ENCODE results near the gene ATP10D. TPM values are rescaled to one million over a fixed set of nuclear protein-coding genes. Genes with fewer than 3 reads are reported as not detected.

The ATP10D gene
- total and polyA plus RNA-seq, 2 donors (not counting 3 experiments of a cell fraction or from before 2014, with no cell fraction given): 34.1 to 40.2 TPM

DNA sequence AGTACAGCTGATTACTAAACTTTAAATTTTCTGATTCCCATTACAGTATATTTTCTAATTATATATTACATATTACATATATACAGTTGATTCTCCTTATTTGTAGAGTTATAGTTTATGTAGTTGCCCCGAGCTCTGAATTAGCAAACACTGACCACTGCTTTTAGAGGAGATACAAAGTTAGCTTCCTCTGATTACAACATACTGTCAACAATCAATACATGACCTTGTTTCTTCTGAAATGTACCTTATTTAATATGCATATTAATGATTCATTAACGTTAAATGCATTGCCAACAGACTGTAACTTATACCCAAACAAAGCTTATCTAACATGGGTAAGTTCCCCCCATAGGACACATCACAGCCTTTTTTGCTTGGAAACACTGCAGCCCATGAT is 81.5 kb downstream of the ATP10D start:
- Histone ChIP-seq H3K9me1 (replicated peaks; ENCODE audit: control insufficient read depth, extremely low read depth, insufficient read depth, low read length) (no peaks in the 10 kb centered on the region), H3K27me3 (ENCODE audit: control insufficient read depth in 2 of 2, insufficient read depth in 2 of 2, low read length in 2 of 2) (no peaks in the 10 kb centered on the region), H3K4me2 (ENCODE audit: insufficient read depth, low read length) (no peak overlapping the region), H3K79me2 (ENCODE audit: control insufficient read depth, insufficient read depth, low read length) (no peaks in the 10 kb centered on the region), H3K9me3 (replicated peaks; ENCODE audit: control insufficient read depth, insufficient read depth, low read length) (no peaks in the 10 kb centered on the region), H3K4me1 (ENCODE audit: control insufficient read depth, extremely low read depth, insufficient read depth, low read length) (peaks cover 2% of the 10 kb centered on the region), H3K4me3 (replicated peaks in 1 of 3; ENCODE audit: insufficient read depth in 1 of 3, low read depth in 1 of 3, low read length in 3 of 3) (no peak overlapping the region), H4K20me1 (replicated peaks; ENCODE audit: control insufficient read depth, extremely low read depth, insufficient read depth, low read length) (no peaks in the 10 kb centered on the region), H3K9ac (replicated peaks; ENCODE audit: extremely low read depth, insufficient read depth, low read length) (no peak overlapping the region), H2AFZ (ENCODE audit: low read depth, low read length) (no peak overlapping the region), H3K27ac (ENCODE audit: insufficient read depth, low read depth, low read length) (no peak overlapping the region), H3K36me3 (ENCODE audit: control insufficient read depth in 2 of 2, extremely low read depth in 1 of 2, insufficient read depth in 2 of 2, low read length in 2 of 2) (peaks cover 0 to 3% of the 10 kb centered on the region in 2 experiments)
- dilution Hi-C loops (cut with MboI; ENCODE audit: extremely low pct_ligation_motif_present, low sequenced_read_pairs): no loop called here
- DNase-seq (ENCODE audit: low read depth, low spot score) (no peak), FAIRE-seq (no peak)
- intact Hi-C loops (cut with micrococcal nuclease): loop anchor here (10.0 kb wide), 1 partner anchor 268 kb away; the partner anchor contains the start of gene CORIN
- BruUV-seq (replicated peaks): no TSS peak
- no peak for TF ChIP-seq GATA2 (IDR thresholded peaks at IDR 0.05; ENCODE audit: insufficient read depth, insufficient read length, low read depth, low read length)
- no peak for TF ChIP-seq POLR2A (IDR thresholded peaks at IDR 0.05; ENCODE audit: low read depth, low read length)
- POLR2A ChIA-PET: no interaction called here
- CTCF ChIA-PET: interaction anchor here (1.1 to 3.3 kb wide), 7 partner anchors 11 to 444 kb away, joined by 3 to 11 read pairs (median 5); partner anchors contain the start of genes ATP10D and COMMD8

DNA sequence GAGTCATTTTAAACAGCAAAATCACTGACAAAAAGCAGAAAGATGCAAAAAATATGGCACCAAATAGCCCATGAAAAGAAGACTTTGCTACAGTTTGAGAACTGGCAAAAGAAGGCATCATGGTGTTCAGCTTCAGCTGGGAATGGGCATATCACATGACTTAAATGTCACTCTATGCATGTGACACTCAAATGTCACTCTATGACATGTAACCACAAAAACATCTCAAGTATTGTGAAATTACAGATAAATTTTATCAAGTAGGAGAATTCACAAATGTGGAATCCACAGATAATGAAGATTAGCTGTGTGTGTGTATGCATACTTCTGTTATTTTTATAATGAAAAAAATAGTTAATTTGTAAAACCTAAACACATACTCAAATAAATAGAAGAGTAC is 81.9 kb downstream of the ATP10D start:
- Histone ChIP-seq H3K4me1 (ENCODE audit: control insufficient read depth, extremely low read depth, insufficient read depth, low read length) (peaks cover 2% of the 10 kb centered on the region), H3K4me3 (replicated peaks in 1 of 3; ENCODE audit: insufficient read depth in 1 of 3, low read depth in 1 of 3, low read length in 3 of 3) (no peak overlapping the region), H3K27ac (ENCODE audit: insufficient read depth, low read depth, low read length) (no peak overlapping the region), H4K20me1 (replicated peaks; ENCODE audit: control insufficient read depth, extremely low read depth, insufficient read depth, low read length) (no peaks in the 10 kb centered on the region), H3K79me2 (ENCODE audit: control insufficient read depth, insufficient read depth, low read length) (no peaks in the 10 kb centered on the region), H3K36me3 (ENCODE audit: control insufficient read depth in 2 of 2, extremely low read depth in 1 of 2, insufficient read depth in 2 of 2, low read length in 2 of 2) (peaks cover 0 to 3% of the 10 kb centered on the region in 2 experiments), H2AFZ (ENCODE audit: low read depth, low read length) (no peak overlapping the region), H3K27me3 (ENCODE audit: control insufficient read depth in 2 of 2, insufficient read depth in 2 of 2, low read length in 2 of 2) (no peaks in the 10 kb centered on the region), H3K4me2 (ENCODE audit: insufficient read depth, low read length) (no peak overlapping the region), H3K9me3 (replicated peaks; ENCODE audit: control insufficient read depth, insufficient read depth, low read length) (no peaks in the 10 kb centered on the region), H3K9ac (replicated peaks; ENCODE audit: extremely low read depth, insufficient read depth, low read length) (no peak overlapping the region), H3K9me1 (replicated peaks; ENCODE audit: control insufficient read depth, extremely low read depth, insufficient read depth, low read length) (no peaks in the 10 kb centered on the region)
- BruUV-seq (replicated peaks): no TSS peak
- dilution Hi-C loops (cut with MboI; ENCODE audit: extremely low pct_ligation_motif_present, low sequenced_read_pairs): no loop called here
- ChIA-PET POLR2A (no interaction called here), CTCF (interaction anchor here (1.1 to 3.3 kb wide), 7 partner anchors 11 to 444 kb away, joined by 3 to 11 read pairs (median 5); partner anchors contain the start of genes ATP10D and COMMD8)
- intact Hi-C loops (cut with micrococcal nuclease): loop anchor here (10.0 kb wide), 1 partner anchor 268 kb away; the partner anchor contains the start of gene CORIN
- DNase-seq (ENCODE audit: low read depth, low spot score) (no peak), FAIRE-seq (no peak)
- TF ChIP-seq, protein P1, sequence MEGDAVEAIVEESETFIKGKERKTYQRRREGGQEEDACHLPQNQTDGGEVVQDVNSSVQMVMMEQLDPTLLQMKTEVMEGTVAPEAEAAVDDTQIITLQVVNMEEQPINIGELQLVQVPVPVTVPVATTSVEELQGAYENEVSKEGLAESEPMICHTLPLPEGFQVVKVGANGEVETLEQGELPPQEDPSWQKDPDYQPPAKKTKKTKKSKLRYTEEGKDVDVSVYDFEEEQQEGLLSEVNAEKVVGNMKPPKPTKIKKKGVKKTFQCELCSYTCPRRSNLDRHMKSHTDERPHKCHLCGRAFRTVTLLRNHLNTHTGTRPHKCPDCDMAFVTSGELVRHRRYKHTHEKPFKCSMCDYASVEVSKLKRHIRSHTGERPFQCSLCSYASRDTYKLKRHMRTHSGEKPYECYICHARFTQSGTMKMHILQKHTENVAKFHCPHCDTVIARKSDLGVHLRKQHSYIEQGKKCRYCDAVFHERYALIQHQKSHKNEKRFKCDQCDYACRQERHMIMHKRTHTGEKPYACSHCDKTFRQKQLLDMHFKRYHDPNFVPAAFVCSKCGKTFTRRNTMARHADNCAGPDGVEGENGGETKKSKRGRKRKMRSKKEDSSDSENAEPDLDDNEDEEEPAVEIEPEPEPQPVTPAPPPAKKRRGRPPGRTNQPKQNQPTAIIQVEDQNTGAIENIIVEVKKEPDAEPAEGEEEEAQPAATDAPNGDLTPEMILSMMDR (IDR thresholded peaks at IDR 0.05; ENCODE audit: extremely low read depth in 1 of 2, insufficient read depth in 1 of 2, low read depth in 1 of 2, low read length in 2 of 2): no peak
- TF ChIP-seq EZH2 (IDR thresholded peaks at IDR 0.05; ENCODE audit: borderline replicate concordance, low read depth, low read length, severe bottlenecking): no peak
- no peak for TF ChIP-seq FOS (IDR thresholded peaks at IDR 0.05; ENCODE audit: borderline replicate concordance, insufficient read depth, low read length)
